Activated CD4-positive, alpha-beta T cell treated with anti-CD3 and anti-CD28 coated beads for 4 hours (primary cell): ENCODE data around the gene TGFBR1.
"Not testable (repeated sequence)": the region's sequence is repeated elsewhere in the genome, so short reads cannot be mapped to it uniquely, and the experiment has no call there.

Experiments used
- DNase-seq, 2 donors: peaks; one replicate each; pipeline ENCODE4 v3.0.0-alpha.2; 2020

Gene TGFBR1

GRCh38 chr9:99076483-99077171 lies 28.3 kb upstream of the TGFBR1 start:
- peak in 1 of 2 donors; percentile 30 for DNase-seq

GRCh38 chr9:99078717-99079116 lies 26.2 kb upstream of the TGFBR1 start:
- no peak for DNase-seq

- no peak for DNase-seq
These were observed 25.4 kb upstream of the TGFBR1 start for GRCh38 chr9:99079542-99079941.

GRCh38 chr9:99083051-99083450 lies 21.9 kb upstream of the TGFBR1 start:
- DNase-seq, result no peak

GRCh38 chr9:99085949-99086948 lies 18.7 kb upstream of the TGFBR1 start:
- DNase-seq, result no peak

GRCh38 chr9:99087462-99087861 lies 17.5 kb upstream of the TGFBR1 start:
- DNase-seq, result no peak

GRCh38 chr9:99090336-99091130 lies 14.4 kb upstream of the TGFBR1 start:
- no peak for DNase-seq

- peak; percentile 16 to 39 for DNase-seq
These were observed 12.0 kb upstream of the TGFBR1 start for GRCh38 chr9:99092643-99093491.

GRCh38 chr9:99093492-99093791 lies 11.5 kb upstream of the TGFBR1 start:
- DNase-seq, result no peak

- DNase-seq, result no peak
These were observed 9.3 kb upstream of the TGFBR1 start for GRCh38 chr9:99095565-99095964.

GRCh38 chr9:99096409-99096808 lies 8.5 kb upstream of the TGFBR1 start:
- no peak for DNase-seq

GRCh38 chr9:99099806-99100585 lies 4.9 kb upstream of the TGFBR1 start:
- DNase-seq, result not testable (repeated sequence)

GRCh38 chr9:99101271-99101670 lies 3.6 kb upstream of the TGFBR1 start:
- DNase-seq, result no peak

- no peak for DNase-seq
These were observed 3.1 kb upstream of the TGFBR1 start for GRCh38 chr9:99101812-99102211.

GRCh38 chr9:99103054-99103895 lies 1.6 kb upstream of the TGFBR1 start:
- no peak for DNase-seq

GRCh38 chr9:99103901-99104458 lies 933 bp upstream of the TGFBR1 start:
- peak in 1 of 2 donors; percentile 4 for DNase-seq

- DNase-seq, result peak; percentile 29 to 39
These were observed 485 bp downstream of the TGFBR1 start for GRCh38 chr9:99105152-99106043.

- DNase-seq, result no peak
These were observed 1.1 kb downstream of the TGFBR1 start for GRCh38 chr9:99106044-99106375.

- no peak for DNase-seq
These were observed 2.5 kb downstream of the TGFBR1 start for GRCh38 chr9:99107421-99107820.
